CD4-positive, alpha-beta T cell treated with Interleukin-4 for 4 hours (primary cell): ENCODE measurements around the gene RASGRP3.
"Not testable (repeated sequence)": the region's sequence is repeated elsewhere in the genome, so short reads cannot be mapped to it uniquely, and the experiment has no call there.

Experiments used
- DNase-seq: peaks from one replicate; pipeline ENCODE4 v3.0.0-alpha.2; 2020

RASGRP3 gene

GRCh38 chr2:33476131-33476792 lies at the start of gene RASGRP3:
Gene RASGRP3 (plus strand): TSS chr2:33476649. CDS start chr2:33515137, 38,488 bp downstream.
- DNase-seq, result peak; percentile 74

DNA sequence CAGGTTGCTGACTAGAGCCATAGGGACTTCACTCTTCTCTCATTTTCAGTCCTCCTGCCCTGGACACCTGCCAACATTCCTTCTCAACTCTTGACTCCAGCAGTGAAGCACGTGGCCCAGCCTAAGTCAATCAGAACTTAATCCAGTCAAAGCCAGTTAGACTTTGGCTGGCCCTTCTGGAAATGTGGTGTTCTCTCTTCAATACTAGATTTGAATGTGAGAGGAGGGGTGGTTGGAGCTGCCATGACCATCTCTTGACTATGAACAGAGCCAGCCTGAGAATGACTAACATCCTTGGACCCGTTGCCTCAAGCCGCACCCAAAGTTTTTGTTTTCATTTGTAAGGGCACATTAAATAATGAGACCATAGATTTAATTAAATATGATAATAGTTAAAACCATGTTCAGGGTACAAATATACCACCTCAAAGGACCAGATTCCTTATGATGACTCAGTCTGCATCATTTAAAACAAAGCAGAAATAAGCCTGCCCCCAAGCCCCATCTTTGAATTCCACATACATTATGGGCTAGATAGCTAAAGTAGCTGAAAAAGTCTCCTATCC lies 49.7 kb upstream of the RASGRP3 start:
- no peak for DNase-seq

DNA sequence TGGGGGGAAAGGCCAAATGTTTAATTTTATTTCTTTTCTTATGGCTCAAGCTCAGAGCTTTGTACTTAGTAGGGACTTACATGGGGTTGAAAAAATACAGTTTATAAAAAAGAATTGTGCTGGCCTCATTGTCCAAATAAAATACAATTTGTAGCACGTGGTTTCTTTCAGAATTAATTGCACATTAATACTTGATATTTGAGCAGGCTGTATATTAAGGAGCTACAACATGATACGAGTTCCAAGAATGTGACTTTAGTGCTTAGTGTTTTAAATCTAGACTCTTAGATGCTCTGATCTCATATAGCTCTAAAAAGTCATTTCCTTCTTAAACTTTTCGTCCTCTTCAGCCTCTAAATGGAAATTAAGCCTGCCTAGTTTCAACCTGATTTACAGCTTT lies 46.4 kb upstream of the RASGRP3 start:
- DNase-seq, result no peak

GRCh38 chr2:33430856-33431255 lies 45.6 kb upstream of the RASGRP3 start:
- DNase-seq, result no peak

- no peak for DNase-seq
Observed at GRCh38 chr2:33432871-33433270, 43.6 kb upstream of the RASGRP3 start.

GRCh38 chr2:33433279-33434235 lies 42.9 kb upstream of the RASGRP3 start:
- no peak for DNase-seq

DNA sequence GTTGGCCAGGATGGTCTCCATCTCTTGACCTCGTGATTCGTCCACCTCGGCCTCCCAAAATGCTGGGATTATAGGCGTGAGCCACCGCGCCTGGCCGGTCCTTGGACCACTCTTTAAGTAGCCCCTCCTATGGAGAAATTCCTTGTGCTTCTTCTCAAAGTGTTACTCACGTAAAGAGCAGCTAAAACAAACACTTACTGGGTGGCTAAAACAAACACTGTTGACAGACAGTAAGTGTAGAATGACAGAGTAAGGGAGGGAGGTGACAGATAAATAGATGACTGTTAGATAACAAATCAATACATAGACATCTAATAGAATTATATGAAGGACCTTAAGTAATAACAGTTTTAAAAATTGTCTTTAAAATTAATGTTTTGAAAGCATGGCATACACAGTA lies 40.9 kb upstream of the RASGRP3 start:
- no peak for DNase-seq

DNA sequence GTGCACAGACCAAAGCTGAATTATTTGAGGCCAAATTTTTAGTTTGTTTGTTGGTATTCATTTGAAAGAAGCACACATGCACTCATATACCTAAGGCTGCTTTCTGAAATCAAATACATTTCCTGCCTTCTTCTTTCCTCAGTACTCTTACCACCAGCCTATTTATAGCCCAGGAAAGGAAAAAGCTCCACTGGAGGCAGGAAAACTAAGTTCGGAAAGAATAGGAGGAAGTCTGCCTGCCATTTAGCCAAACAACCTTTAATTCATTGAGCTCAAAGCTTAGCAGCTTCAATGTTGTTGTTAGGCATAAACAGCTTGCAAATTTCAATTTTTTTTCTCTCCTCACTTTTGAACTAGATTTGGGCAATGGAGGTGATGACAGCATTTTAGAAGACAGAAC lies 40.4 kb upstream of the RASGRP3 start:
- DNase-seq, result no peak

DNA sequence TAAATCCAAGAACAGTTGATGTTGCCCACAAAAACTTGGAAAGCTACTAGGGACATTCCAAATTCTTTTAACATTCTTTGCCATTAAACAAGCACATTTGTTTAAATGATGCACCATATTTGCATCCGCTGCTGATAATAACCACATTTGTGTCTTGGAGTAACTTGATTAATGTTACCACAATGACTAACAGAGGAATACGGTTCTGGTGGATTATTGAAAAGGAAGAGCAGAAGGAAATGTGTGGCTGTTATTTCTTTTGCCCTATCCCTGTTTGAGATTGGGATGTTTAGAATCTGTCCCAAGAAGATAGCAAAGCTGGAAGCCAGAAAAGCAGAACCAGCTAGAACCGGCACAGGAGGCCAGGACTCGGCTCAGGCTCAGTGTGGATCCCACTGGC lies 39.2 kb upstream of the RASGRP3 start:
- DNase-seq, result no peak

- DNase-seq, result no peak
Observed at GRCh38 chr2:33437815-33438214, 38.6 kb upstream of the RASGRP3 start.

- peak; percentile 18 for DNase-seq
Observed at GRCh38 chr2:33441235-33441810, 35.1 kb upstream of the RASGRP3 start.

GRCh38 chr2:33442052-33442451 lies 34.4 kb upstream of the RASGRP3 start:
- not testable (repeated sequence) for DNase-seq

- DNase-seq, result no peak
Observed at GRCh38 chr2:33442528-33443079, 33.8 kb upstream of the RASGRP3 start.

- no peak for DNase-seq
Observed at GRCh38 chr2:33443274-33443829, 33.1 kb upstream of the RASGRP3 start.

DNA sequence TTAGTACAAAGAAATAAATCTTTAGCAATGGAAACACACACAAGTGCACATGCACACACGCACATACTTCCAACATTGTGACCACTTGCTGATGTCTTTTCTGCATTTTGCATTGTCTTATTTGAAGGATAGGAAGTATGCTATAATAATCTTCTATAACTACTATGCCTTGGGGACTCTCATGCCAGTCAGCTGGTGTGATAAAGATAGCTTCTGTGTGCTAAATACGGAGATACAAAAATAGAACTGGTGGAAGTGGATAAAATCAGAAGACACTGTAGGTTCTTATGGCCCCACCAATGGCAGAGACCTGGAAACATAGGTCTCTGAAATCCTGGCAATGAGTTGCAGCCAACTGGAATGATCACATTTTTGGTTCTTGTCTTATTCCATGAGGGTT lies 31.5 kb upstream of the RASGRP3 start:
- DNase-seq, result no peak

- no peak for DNase-seq
Observed at GRCh38 chr2:33448220-33448899, 28.1 kb upstream of the RASGRP3 start.

DNA sequence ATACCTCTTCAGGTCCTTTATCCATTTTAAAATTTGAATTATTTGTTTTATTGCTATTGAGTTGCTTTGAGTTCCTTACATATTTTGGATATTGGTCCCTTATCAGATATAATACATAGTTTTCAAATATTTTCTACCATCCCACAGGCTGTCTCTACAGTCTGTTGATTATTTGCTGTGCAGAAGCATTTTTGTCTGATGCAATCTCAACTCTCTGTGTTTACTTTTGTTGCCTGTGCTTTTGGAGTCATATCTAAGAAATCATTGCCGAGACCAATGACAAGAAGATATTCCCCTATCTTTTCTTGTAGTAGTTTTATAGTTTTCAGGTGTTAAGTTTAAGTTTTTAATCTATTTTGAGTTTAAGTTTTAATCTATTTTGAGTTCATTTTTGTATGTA lies 25.2 kb upstream of the RASGRP3 start:
- no peak for DNase-seq

DNA sequence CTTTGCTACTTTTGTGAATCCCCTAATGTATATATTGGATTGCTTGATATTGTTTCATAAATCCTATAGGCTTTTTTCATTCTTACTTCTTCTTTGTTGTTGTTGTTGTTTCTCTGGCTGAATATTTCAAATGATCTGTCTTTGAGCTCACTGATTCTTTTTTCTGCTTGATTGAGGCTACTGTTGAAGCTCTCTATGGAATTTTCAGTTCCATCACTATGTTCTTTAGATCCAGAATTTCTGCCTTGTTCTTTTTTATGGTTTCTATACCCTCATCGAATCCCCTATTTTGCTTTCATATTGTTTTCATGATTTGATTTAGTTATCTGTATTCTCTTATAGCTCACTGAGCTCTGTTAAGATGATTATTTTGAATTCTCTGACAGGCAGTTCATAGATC lies 24.6 kb upstream of the RASGRP3 start:
- no peak for DNase-seq

- DNase-seq, result no peak
Observed at GRCh38 chr2:33452545-33452944, 23.9 kb upstream of the RASGRP3 start.

DNA sequence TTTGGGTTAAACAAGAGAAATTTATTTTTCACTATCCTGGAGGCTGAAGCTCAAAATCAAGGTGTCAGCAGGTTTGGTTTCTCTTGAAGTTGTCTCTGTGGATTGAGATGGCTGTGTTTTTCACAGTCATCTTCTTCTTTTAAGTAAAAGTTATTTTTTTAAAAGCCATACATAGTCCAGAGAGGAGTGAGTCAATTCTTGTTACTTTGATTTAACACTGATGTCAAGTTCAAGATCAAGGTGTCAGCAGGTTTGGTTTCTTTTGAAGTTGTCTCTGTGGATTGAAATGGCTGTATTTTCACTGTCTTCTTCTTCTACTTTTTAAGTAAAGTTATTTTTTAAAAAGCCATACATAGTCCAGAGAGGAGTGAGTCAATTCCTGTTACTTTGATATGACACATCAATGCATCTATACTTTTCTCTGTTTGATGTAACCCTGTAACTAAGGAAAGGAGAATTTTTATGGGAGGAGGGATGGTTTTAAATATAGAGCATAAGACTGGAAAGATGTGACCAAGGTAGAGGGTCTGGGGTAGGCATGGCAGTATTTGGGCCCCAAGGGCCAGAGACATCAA lies 22.5 kb upstream of the RASGRP3 start:
- DNase-seq, result no peak

- DNase-seq, result no peak
Observed at GRCh38 chr2:33457556-33458247, 18.7 kb upstream of the RASGRP3 start.
